HepG2 (cell line): Measurements from ENCODE around the gene CDNF. TPM values are rescaled to one million over a fixed set of nuclear protein-coding genes. Genes with fewer than 3 reads are reported as not detected.

Experiments
- AKAP8 ChIP-seq: sonication (generic); formaldehyde crosslinking; IDR thresholded peaks from 2 replicates; pipeline ENCODE4 v1.5.1; 2020; ENCODE audit warnings: mild to moderate bottlenecking, missing genetic modification reagents
- ARHGAP35 ChIP-seq: sonication (generic); formaldehyde crosslinking; IDR thresholded peaks from 2 replicates; pipeline ENCODE4 v1.9.0; 2022; ENCODE audit warnings: mild to moderate bottlenecking, inconsistent platforms, moderate library complexity, missing genetic modification reagents, borderline replicate concordance
- ATRX ChIP-seq: sonication (generic); formaldehyde crosslinking; IDR thresholded peaks from 2 replicates; pipeline ENCODE4 v1.4.0; 2020; ENCODE audit warnings: missing genetic modification reagents, borderline replicate concordance
- BCLAF1 ChIP-seq: fragments of 450-650 bp; IDR thresholded peaks from 2 replicates; pipeline ENCODE4 v1.6.1; 2017; ENCODE audit warnings: mild to moderate bottlenecking
- GRHL1 ChIP-seq: sonication (generic); formaldehyde crosslinking; conservative IDR thresholded peaks from 2 replicates; pipeline ENCODE4 v1.8.0; 2022; ENCODE audit warnings: missing genetic modification reagents
- HDAC6 ChIP-seq: fragments of 200-600 bp; sonication (generic); IDR thresholded peaks from 2 replicates; pipeline ENCODE4 v1.7.0; 2017; ENCODE audit warnings: mild to moderate bottlenecking, antibody characterized with exemption, low read length, low read depth
- KLF12 ChIP-seq: sonication (generic); formaldehyde crosslinking; IDR thresholded peaks from 2 replicates; pipeline ENCODE4 v1.4.0; 2020; ENCODE audit warnings: missing genetic modification reagents, borderline replicate concordance
- KLF13 ChIP-seq: sonication (generic); formaldehyde crosslinking; IDR thresholded peaks from 2 replicates; pipeline ENCODE4 v1.4.0; 2020; ENCODE audit warnings: mild to moderate bottlenecking, missing genetic modification reagents
- KLF6 ChIP-seq: IDR thresholded peaks from 2 replicates; pipeline ENCODE4 v1.8.0; 2016; ENCODE audit warnings: missing biosample characterization, missing genetic modification reagents
- MED1 ChIP-seq: sonication (generic); formaldehyde crosslinking; IDR thresholded peaks from 2 replicates; pipeline ENCODE4 v1.4.0; 2020; ENCODE audit warnings: missing genetic modification reagents
- MNT ChIP-seq: fragments of 450-650 bp; IDR thresholded peaks from 2 replicates; pipeline ENCODE4 v1.6.1; 2016
- MTA1 ChIP-seq: sonication (generic); formaldehyde crosslinking; IDR thresholded peaks from 2 replicates; pipeline ENCODE4 v1.4.0; 2020; ENCODE audit warnings: missing genetic modification reagents, mild to moderate bottlenecking, borderline replicate concordance
- NFIC ChIP-seq: IDR thresholded peaks from 2 replicates; pipeline ENCODE4 v1.6.1; 2012; ENCODE audit warnings: mild to moderate bottlenecking, low read length, inconsistent platforms
- SMAD3 ChIP-seq: sonication (generic); formaldehyde crosslinking; IDR thresholded peaks from 2 replicates; pipeline ENCODE4 v1.4.0; 2020; ENCODE audit warnings: missing genetic modification reagents
- SP5 ChIP-seq: IDR thresholded peaks from 2 replicates; pipeline ENCODE4 v1.6.1; 2016; ENCODE audit warnings: low read depth, borderline replicate concordance
- SRSF1 ChIP-seq: fragments of 200-400 bp; formaldehyde crosslinking; optimal IDR thresholded peaks from 2 replicates; pipeline ENCODE3; 2017; ENCODE audit warnings: mild to moderate bottlenecking, low read depth, low read length, moderate library complexity
- TBX2 ChIP-seq: sonication (generic); formaldehyde crosslinking; IDR thresholded peaks from 2 replicates; pipeline ENCODE4 v1.5.0; 2020; ENCODE audit warnings: missing genetic modification reagents, mild to moderate bottlenecking, borderline replicate concordance
- ZNF280B ChIP-seq: sonication (generic); formaldehyde crosslinking; IDR thresholded peaks from 2 replicates; pipeline ENCODE4 v1.5.0; 2020; ENCODE audit warnings: missing genetic modification reagents, mild to moderate bottlenecking, borderline replicate concordance
- ZNF556 ChIP-seq: sonication (generic); formaldehyde crosslinking; IDR thresholded peaks from 2 replicates; pipeline ENCODE4 v1.4.0; 2020; ENCODE audit warnings: mild to moderate bottlenecking, missing genetic modification reagents, borderline replicate concordance
- ZNF619 ChIP-seq: sonication (generic); formaldehyde crosslinking; IDR thresholded peaks from 2 replicates; pipeline ENCODE4 v1.4.0; 2020; ENCODE audit warnings: mild to moderate bottlenecking, missing genetic modification reagents
- ZNF652 ChIP-seq: IDR thresholded peaks from 2 replicates; pipeline ENCODE4 v1.6.1; 2016; ENCODE audit warnings: low read depth, borderline replicate concordance
- ZNF749 ChIP-seq: sonication (generic); formaldehyde crosslinking; IDR thresholded peaks from 2 replicates; pipeline ENCODE4 v1.8.0; 2022; ENCODE audit warnings: mild to moderate bottlenecking, missing genetic modification reagents, moderate library complexity, borderline replicate concordance
- polyA plus RNA-seq, 8 experiments: library from polyadenylated mRNA; depleted of rRNA in 3 of 8; stranded (reverse) in 7 of 8; unstranded in 1 of 8; fragments of >200 nt; fragmentation: Illumina TruSeq in 4 of 8; extraction: Trizol in 4 of 8; gene quantifications; 2 replicates each; pipeline versions ENCODE4 v1.2.1 to v1.2.3, GENCODE V29; 2011 to 2016; ENCODE audit warnings: low read depth in 4 of 8, missing spikeins in 1 of 8, mixed read lengths in 1 of 8; ENCODE audit not compliant: insufficient read depth in 1 of 8
- total RNA-seq, 5 experiments: library from RNA; depleted of rRNA; stranded (reverse); fragments of >200 nt; fragmentation: Illumina TruSeq; extraction: Trizol; gene quantifications; 2 replicates each; pipeline ENCODE4 v1.2.3, GENCODE V29; 2016; ENCODE audit warnings: low read depth in 1 of 5

The CDNF gene
- total and polyA plus RNA-seq, 2 of the 13 experiments (the other 11 are each of a cell fraction or from before 2014, with no cell fraction given), result 0.29 to 0.33 TPM

GRCh38 chr10:14837757-14838581 lies at the start of gene CDNF, which contains the start of the genes HSPA14 and MSANTD7 (continued):
- TF ChIP-seq ZNF280B (peak; percentile 13; the same call in 1 of the 2 replicates), GRHL1 (CRISPR knock-in tag) (no peak; the same call in 1 of the 2 replicates), ATRX (no peak), HDAC6 (no peak), AKAP8 (CRISPR knock-in tag) (no peak), SMAD3 (no peak; the same call in 1 of the 2 replicates), ZNF749 (CRISPR knock-in tag) (no peak), TBX2 (CRISPR knock-in tag) (peak; percentile 42), MED1 (CRISPR knock-in tag) (0 out of 2 replicates have a peak, but pooled peaks have one; percentile 33), KLF6 (CRISPR knock-in tag) (peak; percentile 39; the same call in 1 of the 2 replicates), KLF12 (CRISPR knock-in tag) (peak; percentile 69; the same call in 1 of the 2 replicates), ZNF619 (CRISPR knock-in tag) (peak; percentile 89), MTA1 (CRISPR knock-in tag) (no peak), ZNF556 (CRISPR knock-in tag) (peak; percentile 19; the same call in 1 of the 2 replicates), ARHGAP35 (CRISPR knock-in tag) (no peak; the same call in none of the 2 replicates), NFIC (no peak), MNT (no peak), BCLAF1 (no peak), SRSF1 (no peak), ZNF652 (no peak), KLF13 (CRISPR knock-in tag) (no peak), SP5 (CRISPR knock-in tag) (0 out of 2 replicates have a peak, but pooled peaks have one; percentile 3)
